LoVo (cell line): ENCODE results near the gene AXIN1.
"Not testable (repeated sequence)": the region's sequence is repeated elsewhere in the genome, so short reads cannot be mapped to it uniquely, and the experiment has no call there.

ENCODE experiments used
- DNase-seq: peaks from one replicate; pipeline ENCODE4 v3.0.0-alpha.2; 2016; ENCODE audit warnings: low spot score

The AXIN1 gene

DNA sequence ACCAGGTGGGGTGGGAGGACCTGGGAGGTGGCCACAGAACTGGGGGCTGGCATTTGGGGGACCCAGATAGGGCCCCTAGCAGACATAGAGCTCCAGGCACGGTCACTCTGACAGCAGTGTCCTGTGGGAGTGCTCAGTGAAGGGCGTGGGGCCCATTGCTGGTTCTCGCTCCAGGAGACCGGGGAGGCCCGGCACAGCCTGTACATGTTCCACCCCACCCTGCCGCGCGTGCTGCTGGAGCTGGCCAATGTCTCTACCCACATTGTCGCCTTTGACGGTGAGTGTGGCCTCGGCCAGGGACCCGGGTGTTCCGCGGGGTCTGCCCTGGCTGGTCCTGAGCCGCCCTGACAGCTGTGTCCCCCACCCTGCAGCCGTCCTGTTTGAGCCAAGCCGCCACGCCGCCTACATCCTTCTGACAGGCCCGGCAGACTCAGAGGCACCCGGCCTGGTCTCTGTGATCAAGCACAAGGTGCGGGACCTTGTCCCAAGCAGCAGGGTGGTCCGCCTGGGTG lies 88.0 kb downstream of the AXIN1 start:
- no peak for DNase-seq

DNA sequence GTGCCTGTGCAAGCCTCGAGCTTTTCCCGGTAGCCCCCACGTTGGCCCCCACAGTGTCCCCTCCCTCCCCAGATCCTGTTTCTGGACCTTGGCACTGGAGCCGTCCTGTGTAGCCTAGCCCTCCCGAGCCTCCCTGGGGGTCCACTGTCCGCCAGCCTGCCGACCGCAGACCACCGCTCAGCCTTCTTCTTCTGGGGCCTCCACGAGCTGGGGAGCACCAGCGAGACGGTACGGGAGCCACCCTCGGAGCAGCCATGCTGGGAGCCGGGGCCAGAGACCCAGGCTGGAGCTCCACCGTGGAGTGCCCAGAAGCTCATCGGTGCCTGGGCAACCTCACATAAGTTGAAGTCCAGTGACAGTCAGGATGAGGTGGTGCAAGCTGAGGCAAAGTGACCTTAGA lies 88.6 kb downstream of the AXIN1 start:
- DNase-seq = no peak

DNA sequence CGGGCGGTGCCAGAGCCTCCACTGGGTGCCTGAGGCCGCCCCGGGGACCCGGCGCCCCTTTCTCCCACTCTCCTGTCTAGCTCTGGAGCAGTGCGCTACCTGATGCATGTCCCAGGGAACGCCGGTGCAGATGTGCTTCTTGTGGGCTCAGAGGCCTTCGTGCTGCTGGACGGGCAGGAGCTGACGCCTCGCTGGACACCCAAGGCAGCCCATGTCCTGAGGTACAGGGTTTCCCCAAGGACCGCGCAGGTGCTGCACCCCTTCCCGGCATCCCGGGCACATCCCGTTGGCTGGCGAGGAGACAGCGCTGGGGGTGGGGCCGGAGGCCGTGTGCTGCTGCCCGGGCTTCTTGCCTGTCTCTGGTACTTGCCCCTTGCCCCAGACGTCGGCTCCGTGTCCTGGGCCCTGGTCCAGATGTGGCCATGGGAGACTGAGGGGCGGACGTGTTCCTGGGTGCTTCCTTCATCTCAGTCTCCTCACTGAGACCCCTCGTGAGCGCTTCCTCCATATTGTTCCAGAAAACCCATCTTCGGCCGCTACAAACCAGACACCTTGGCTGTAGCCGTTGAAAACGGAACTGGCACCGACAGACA lies 89.2 kb downstream of the AXIN1 start:
- DNase-seq = no peak

DNA sequence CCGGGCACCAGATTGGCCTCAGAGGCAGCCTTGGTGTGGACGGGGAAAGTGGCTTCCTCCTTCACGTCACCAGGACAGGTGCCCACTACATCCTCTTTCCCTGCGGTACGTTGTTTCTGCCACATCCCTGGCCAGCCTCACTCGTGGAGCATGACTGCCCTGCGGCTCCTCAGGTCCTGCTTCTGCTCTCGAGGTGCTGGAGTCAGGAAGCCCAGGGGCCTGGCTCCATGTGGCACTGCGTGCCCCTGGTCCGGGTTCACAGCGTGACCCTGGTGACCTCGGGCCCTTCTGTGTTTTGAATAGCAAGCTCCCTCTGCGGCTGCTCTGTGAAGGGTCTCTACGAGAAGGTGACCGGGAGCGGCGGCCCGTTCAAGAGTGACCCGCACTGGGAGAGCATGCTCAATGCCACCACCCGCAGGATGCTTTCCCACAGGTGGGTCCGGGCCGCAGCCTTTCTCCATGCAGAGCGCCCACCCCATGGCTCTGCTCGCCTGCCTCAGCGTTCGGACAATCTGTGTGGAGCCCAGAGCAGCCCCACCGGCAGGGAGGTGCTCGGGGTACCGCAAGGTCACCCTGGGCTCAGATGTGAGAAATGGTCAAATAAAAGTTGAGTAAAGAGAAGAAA lies 90.3 kb downstream of the AXIN1 start:
- no peak for DNase-seq

DNA sequence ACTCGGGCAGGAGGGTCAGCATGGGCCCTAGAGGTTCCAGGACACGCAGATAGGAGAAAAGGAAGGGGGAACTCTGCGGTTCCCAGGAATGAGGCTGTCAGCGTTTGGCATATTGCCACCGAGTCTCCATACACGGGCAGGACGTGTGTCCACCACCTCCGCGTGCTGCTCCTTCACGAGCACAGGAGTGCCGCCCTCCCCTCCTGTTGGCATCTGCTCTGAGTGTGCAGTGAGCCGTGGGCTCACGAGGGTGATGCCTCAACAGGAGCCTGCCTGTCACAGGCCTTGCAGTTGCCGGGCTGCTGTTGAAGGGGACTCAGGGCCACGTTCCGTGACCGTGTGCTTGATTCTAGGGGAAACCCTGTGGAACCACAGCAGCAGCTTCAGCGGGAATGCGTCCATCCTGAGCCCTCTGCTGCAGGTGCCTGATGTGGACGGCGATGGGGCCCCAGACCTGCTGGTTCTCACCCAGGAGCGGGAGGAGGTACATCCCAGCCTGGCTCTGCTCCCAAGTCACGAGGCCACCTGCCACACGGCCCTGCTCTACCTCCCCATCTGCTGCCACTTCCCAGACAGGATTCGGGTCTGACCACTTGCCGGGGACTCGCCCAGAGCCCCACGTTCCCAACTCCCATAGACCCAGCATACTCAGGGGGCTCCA lies 91.4 kb downstream of the AXIN1 start:
- no peak for DNase-seq

DNA sequence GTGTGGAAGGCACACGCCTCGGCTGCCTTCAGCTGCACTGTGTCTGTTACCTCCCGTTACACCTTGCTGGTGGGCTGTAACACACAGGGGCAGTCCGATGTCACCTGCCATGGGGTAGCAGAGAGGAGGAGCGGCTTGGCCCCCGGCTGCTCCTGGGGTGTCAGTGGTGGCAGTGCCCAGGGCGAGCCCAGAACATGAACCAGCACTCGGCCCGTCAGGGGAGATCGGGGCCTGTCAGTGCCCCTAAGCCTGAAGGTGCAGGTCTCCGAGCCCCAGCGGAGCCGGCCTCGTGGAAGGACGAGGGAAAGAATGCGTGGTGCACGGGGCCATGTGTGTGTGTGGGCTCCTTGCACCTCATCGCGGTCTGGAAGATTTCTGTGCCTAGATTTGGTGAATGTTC lies 92.2 kb downstream of the AXIN1 start:
- DNase-seq = no peak

DNA sequence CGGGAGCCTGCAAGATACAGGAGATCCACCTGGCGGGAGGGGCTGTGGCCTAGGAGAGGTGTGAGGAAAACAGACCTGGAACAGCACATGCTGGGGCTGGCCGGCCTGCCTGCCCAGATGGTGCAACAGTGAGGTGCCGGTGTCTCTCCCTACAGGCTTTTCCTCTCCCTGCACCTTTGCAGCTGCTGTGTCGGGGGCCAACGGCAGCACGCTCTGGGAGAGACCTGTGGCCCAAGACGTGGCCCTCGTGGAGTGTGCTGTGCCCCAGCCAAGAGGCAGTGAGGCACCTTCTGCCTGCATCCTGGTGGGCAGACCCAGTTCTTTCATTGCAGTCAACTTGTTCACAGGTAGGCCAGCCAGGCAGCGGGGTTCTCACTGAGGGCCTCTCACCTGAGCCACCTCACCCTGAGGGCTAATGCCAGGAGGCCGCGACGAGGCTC lies 92.7 kb downstream of the AXIN1 start:
- no peak for DNase-seq

DNA sequence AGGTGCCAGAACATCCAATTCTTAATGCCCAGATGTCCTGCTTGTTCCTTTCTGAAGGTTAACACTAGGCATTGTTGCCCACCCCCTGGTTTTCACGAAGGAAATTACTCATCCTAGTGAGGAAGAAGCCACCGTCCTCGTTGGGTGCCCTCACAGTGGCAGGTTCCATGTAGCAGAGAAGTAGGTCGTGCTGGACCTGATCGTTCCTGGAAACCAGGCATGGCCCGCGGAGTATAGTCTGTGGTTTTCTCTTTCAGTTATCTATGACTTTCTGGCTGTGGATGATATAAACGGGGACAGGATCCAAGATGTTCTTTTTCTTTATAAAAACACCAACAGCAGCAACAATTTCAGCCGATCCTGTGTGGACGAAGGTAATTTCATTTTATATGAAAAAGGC lies 93.3 kb downstream of the AXIN1 start:
- no peak for DNase-seq

DNA sequence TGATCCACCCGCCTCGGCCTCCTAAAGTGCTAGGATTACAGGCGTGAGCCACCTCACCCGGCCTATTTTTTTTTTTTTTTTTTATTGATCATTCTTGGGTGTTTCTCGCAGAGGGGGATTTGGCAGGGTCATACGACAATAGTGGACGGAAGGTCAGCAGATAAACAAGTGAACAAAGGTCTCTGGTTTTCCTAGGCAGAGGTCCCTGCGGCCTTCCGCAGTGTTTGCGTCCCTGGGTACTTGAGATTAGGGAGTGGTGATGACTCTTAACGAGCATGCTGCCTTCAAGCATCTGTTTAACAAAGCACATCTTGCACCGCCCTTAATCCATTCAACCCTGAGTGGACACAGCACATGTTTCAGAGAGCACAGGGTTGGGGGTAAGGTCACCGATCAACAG lies 94.4 kb downstream of the AXIN1 start:
- DNase-seq = not testable (repeated sequence)

DNA sequence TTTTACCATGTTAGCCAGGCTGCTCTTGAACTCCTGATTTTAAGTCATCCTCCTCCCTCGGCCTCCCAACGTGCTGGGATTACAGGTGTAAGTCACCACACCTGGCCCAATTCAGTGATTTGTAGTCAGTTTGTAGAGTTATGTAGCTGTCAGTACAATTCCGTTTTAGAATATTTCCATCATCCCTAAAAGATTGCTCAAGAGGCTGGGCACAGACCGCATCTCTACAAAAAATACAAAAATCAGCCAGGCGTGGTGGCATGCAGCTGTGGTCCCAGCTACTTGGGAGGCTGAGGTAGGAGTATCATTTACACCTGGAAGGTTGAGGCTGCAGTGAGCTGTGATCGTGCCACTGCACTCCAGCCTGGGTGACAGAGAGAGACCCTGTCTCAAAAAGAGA lies 97.3 kb downstream of the AXIN1 start:
- DNase-seq = no peak

DNA sequence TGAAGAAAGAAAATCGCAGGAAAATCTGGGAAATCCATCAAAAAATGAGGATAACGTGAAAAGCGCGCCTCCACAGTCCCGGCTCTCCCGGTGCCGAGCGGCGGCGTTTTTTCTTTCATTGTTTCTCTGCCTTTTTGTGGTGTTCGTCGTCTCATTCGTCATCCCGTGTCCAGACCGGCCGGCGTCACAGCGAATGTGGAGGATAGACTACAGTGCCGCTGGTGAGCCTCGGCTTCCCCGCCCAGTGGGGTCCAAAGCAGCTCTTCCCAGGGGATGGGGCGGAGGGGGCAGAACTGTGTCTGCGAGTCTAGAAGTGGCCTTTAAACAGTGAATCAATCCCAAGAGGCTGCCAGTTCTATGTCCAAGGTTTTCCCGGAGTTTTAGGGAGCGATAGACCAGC lies 98.1 kb downstream of the AXIN1 start:
- DNase-seq = no peak

DNA sequence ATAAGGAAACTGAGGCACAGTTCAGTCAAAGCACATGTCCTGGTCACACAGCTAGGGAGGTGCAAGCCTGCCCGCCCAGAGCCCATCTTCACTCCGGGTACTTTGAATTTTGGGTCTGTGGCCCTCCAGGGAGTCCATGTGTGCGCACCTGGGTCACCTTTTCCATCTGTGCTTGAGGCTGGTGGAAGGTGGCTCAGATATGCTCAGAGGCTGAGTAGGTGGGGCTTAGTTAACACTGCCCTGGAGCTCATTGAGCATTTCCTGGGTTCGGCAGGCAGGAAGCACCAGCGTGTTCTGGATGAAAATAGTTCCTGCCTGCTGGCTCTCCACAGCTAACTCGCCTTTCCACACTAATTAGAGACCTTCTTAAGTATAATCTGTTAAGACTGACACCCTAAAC lies 98.7 kb downstream of the AXIN1 start:
- no peak for DNase-seq

DNA sequence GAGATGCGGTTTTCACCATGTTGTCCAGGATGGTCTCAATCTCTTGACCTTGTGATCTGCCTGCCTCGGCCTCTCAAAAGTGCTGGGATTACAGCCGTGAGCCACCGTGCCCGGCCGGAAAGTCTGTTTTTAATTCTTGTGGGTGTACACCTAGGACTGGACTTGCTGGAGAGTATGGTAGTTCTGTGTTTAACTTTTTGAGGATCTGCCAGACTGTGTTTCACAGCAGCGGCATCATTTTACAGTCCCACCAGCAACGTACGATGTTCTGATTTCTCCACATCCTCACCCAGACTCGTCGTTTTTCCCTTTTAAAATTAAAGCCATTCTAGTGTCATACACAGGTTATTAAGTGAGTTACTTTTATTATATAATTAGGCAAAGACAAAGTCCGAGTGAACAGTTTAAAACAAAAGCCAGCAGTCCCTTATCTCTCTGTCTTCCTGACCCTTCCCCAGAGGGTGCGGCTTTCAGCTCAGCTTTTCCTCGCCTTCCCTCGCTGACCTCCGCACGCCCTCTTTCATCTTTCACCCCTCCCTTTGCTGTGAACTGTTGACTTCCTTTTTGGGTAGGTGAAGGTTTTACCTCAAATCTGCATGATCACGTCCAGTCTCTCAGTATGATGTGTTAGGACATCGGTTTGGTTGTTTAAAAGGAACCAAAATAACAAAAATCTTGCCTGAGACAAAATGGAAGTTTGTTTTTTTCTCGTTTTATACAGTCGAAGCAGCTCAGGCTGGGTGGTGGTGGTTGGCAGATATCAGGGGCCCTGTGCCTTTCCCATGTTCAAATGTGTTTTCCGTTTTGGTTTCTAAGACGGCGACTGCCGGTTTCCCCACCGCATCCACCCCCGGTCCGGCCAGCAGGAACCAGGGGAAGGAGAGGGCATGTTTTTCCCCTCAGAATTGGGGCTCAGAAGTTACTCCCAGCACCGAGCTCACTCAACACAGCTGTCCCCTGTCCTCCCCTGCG lies 99.9 kb downstream of the AXIN1 start:
- no peak for DNase-seq

DNA sequence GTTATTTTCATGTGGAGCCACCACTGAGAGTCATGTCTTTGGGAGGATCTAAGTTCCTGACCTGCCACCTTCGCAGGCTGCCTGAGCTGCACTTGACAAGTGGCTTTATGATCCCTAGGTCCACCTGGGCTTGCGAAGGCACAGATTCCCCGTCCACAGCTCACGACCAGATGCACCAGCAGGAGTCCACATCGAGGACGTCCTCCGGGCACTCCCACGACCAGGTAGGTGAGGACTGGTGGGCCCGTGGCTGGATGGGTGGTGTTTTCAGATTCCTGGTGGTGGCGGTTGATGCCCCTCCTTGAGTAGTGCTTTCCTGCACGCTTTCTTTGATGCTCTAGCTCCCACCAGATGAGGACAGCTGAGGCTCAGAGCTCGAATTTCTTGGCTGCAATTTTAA lies 103.1 kb downstream of the AXIN1 start:
- DNase-seq = no peak

DNA sequence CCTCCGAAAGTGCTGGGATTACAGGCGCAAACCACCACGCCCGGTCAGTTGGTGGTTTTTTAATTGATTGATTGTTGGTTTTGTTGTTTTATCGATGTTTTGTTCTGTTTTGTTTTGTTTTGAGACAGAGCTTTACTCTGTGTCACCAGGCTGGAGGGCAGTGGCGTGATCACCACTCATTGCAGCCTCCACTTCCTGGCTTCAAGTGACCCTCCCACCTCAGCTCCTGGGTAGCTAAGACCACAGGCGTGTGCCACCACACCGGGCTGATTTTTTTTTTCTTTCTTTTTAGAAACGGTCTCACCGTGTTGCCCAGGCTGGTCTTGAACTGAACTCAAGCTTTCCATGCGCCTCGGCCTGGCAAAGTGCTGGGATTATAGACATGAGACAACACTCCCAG lies 105.5 kb downstream of the AXIN1 start:
- no peak for DNase-seq

DNA sequence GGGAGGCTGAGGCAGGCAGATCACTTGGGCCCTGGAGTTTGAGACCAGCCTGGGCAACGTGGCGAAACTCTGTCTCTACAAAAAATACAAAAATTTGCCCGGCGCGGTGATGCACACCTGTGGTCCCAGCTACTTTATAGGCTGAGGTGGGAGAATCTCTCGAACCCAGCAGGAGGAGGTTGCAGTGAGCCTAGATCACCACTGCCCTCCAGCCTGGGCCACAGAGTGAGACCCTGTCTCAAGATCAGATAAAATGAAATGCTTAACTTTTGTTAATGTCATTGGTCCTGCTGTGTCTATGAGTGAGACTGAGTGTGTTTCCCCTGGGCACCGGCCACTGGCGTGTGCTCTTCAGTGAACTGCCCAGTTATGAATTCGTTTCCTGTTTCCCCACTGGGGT lies 107.4 kb downstream of the AXIN1 start:
- no peak for DNase-seq

DNA sequence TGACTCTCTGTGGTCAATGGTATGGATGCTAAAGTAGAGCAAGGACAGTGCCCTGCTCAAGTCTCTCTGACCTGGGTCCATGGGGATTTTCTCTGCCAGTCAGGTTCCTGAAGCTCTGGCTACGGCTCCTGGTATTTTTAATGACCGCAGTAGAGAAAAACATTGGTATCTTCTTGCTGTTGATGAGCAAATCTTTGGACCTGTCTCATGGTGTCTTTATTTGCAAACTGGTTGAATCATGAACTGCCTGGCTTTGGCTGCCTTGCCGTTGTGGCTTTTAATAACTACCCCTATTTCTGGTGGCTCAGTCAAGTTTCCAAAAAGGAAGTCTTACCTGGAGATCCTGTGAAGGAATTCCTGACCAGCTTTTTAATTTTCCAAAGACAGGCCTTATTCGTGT lies 109.2 kb downstream of the AXIN1 start:
- DNase-seq = no peak

DNA sequence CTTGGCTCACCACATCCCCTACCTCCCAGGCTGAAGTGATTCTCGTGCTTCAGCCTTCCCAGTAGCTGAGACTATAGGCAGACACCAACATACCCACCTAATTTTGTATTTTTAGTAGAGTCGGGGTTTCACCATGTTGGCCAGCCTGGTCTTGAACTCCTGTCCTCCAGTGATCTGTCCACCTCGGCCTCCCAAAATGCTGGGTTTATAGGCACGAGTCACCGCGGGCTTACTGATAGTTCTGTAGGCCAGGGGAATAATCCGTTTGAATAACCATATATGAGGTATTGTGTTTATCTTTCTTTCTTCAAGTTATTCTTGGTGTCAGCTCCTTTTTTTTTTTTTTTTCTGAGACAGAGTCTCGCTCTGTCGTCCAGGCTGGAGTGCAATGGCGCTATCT lies 110.2 kb downstream of the AXIN1 start:
- DNase-seq = no peak

DNA sequence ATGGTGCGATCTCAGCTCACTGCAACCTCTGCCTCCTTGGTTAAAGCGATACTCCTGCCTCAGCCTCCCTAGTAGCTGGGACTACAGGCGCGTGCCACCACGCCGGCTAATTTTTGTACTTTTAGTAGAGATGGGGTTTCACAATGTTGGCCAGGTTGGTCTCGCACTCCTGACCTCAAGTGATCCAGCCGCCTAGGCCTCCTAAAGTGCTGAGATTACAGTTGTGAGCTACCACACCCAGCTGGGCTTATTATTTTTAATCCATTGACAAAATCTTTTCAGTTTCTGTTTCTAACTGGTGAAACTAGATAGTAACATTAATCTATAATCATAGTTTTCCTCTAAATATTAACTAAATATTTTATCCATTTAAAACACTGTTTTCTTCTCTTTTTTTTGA lies 112.0 kb downstream of the AXIN1 start:
- no peak for DNase-seq

DNA sequence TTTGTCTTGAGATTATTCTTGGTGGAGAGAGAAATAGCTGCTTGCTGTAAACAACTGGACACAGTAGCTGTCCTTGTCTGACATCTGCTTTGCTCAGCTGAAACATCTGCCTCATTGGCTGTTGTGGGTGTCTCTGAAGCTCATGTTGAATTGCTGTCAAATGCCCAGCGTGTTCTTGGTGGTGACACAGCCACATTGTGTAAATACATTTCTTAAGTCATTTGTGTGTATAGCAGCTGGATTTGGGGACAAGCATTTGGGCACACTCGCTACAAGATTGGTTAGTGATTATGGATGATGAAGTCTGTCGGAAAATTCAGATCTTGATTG lies 112.6 kb downstream of the AXIN1 start:
- DNase-seq = no peak
